AG04450 (cell line): ENCODE data around the gene UNC5C. TPM values are rescaled to one million over a fixed set of nuclear protein-coding genes. Genes with fewer than 3 reads are reported as not detected.

Experiments
- CTCF ChIA-PET: fragments of 300-600, 350-600 bp; formaldehyde crosslinking; extraction: SDS; loops from one replicate; lab custom pipeline; 2022; ENCODE audit warnings: antibody characterized with exemption, inconsistent platforms; lab: Charles Lee
- POLR2A ChIA-PET: fragments of 350-600 bp; formaldehyde crosslinking; extraction: SDS; loops from one replicate; lab custom pipeline; 2021; ENCODE audit warnings: antibody characterized with exemption, inconsistent platforms; lab: Yijun Ruan, JAX
- DNase-seq: peaks from one replicate; pipeline ENCODE4 v3.0.0-alpha.2; 2011; ENCODE audit warnings: low read depth, low spot score
- H3K27ac ChIP-seq: one replicate; pipeline ENCODE4 v1.5.1; 2012; ENCODE audit warnings: low read depth, low read length, control low read depth
- H3K27me3 ChIP-seq: one replicate; pipeline ENCODE4 v1.6.0; 2012; ENCODE audit warnings: low read length; ENCODE audit not compliant: control insufficient read depth, insufficient read depth
- H3K4me3 ChIP-seq: 2 replicates; pipeline ENCODE4 v1.5.1; 2011; ENCODE audit warnings: mild to moderate bottlenecking, low read depth, low read length, control low read depth
- H3K9me3 ChIP-seq: 2 replicates; pipeline ENCODE4 v1.5.1; 2012; ENCODE audit warnings: low read length; ENCODE audit not compliant: control insufficient read depth, insufficient read depth
- polyA plus RNA-seq: library from polyadenylated mRNA; depleted of rRNA; stranded (reverse); fragments of >200 nt; gene quantifications from 2 replicates; pipeline ENCODE4 v1.2.3, GENCODE V29; 2011
- TF ChIP-seq, protein P1 (sequence below): IDR thresholded peaks from 2 replicates; pipeline ENCODE4 v1.5.1; 2011; ENCODE audit warnings: low read depth, low read length, control low read depth, inconsistent platforms

UNC5C gene
- polyA plus RNA-seq, 1 experiment = 0.07 TPM

- ChIA-PET CTCF (no interaction called here), POLR2A (no interaction called here)
- no peak for DNase-seq
- no peak overlapping the region for H3K27ac ChIP-seq
- H3K4me3 ChIP-seq = no peak overlapping the region
- TF ChIP-seq, protein P1, sequence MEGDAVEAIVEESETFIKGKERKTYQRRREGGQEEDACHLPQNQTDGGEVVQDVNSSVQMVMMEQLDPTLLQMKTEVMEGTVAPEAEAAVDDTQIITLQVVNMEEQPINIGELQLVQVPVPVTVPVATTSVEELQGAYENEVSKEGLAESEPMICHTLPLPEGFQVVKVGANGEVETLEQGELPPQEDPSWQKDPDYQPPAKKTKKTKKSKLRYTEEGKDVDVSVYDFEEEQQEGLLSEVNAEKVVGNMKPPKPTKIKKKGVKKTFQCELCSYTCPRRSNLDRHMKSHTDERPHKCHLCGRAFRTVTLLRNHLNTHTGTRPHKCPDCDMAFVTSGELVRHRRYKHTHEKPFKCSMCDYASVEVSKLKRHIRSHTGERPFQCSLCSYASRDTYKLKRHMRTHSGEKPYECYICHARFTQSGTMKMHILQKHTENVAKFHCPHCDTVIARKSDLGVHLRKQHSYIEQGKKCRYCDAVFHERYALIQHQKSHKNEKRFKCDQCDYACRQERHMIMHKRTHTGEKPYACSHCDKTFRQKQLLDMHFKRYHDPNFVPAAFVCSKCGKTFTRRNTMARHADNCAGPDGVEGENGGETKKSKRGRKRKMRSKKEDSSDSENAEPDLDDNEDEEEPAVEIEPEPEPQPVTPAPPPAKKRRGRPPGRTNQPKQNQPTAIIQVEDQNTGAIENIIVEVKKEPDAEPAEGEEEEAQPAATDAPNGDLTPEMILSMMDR = no peak
- no peaks in the 10 kb centered on the region for H3K9me3 ChIP-seq
- no peaks in the 10 kb centered on the region for H3K27me3 ChIP-seq
Observed at GRCh38 chr4:95250544-95251137, 298.1 kb downstream of the UNC5C start.

GRCh38 chr4:95249426-95250021, 299.2 kb downstream of the UNC5C start:
- Histone ChIP-seq H3K4me3 (no peak overlapping the region), H3K27ac (no peak overlapping the region), H3K27me3 (no peaks in the 10 kb centered on the region), H3K9me3 (no peaks in the 10 kb centered on the region)
- POLR2A ChIA-PET = no interaction called here
- DNase-seq = no peak
- TF ChIP-seq, protein P1 = no peak
- CTCF ChIA-PET = interaction anchor here (1.0 kb wide), 1 partner anchor 11 kb away, joined by 4 read pairs; no protein-coding TSS in a partner anchor

- H3K27ac ChIP-seq = no peak overlapping the region
- TF ChIP-seq, protein P1 = no peak
- ChIA-PET CTCF (interaction anchor here (1.0 kb wide), 1 partner anchor 10 kb away, joined by 4 read pairs; no protein-coding TSS in a partner anchor), POLR2A (no interaction called here)
- no peaks in the 10 kb centered on the region for H3K9me3 ChIP-seq
- H3K27me3 ChIP-seq = no peaks in the 10 kb centered on the region
- DNase-seq = no peak
- no peak overlapping the region for H3K4me3 ChIP-seq
Observed at GRCh38 chr4:95248720-95249425, 299.9 kb downstream of the UNC5C start.

DNA sequence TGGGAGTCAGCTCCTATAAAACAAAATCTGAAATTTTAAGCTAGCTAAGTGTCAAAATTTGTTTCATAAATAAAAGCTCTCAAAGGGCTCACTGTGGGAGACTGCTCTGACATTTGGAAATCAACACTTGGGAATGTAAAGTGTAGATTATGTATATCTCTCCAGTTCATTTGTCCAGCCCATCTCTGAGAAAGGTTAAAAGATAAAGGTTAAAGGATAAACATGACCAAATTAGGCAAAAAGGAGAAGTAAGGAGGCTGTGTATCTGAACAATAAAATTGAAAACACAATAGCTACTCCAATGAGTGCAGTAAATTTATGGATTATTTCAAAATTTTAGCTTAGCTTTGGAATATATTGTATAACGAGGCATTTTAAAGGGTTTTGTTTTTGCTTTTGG, 304.9 kb downstream of the UNC5C start:
- Histone ChIP-seq H3K27ac (no peak overlapping the region), H3K9me3 (no peaks in the 10 kb centered on the region), H3K27me3 (no peaks in the 10 kb centered on the region), H3K4me3 (no peak overlapping the region)
- TF ChIP-seq, protein P1 = no peak
- ChIA-PET CTCF (no interaction called here), POLR2A (no interaction called here)
- no peak for DNase-seq

GRCh38 chr4:95238554-95238953, 310.2 kb downstream of the UNC5C start:
- no peaks in the 10 kb centered on the region for H3K27me3 ChIP-seq
- no peak overlapping the region for H3K27ac ChIP-seq
- H3K9me3 ChIP-seq = no peaks in the 10 kb centered on the region
- POLR2A ChIA-PET = no interaction called here
- DNase-seq = no peak
- TF ChIP-seq, protein P1 = no peak
- CTCF ChIA-PET = interaction anchor here (1.1 kb wide), 1 partner anchor 11 kb away, joined by 4 read pairs; no protein-coding TSS in a partner anchor
- no peak overlapping the region for H3K4me3 ChIP-seq
